Skeletal muscle satellite cell (primary cell): ENCODE data around the gene THAP6.

Experiments
- H3K27me3 ChIP-seq: 2 replicates; pipeline ENCODE4 v1.7.0; 2013; ENCODE audit warnings: low read length; ENCODE audit not compliant: control insufficient read depth, insufficient read depth
- H3K36me3 ChIP-seq: 2 replicates; pipeline ENCODE4 v1.7.0; 2013; ENCODE audit warnings: mild to moderate bottlenecking, control low read depth, low read length; ENCODE audit not compliant: insufficient read depth
- H3K4me1 ChIP-seq: 2 replicates; pipeline ENCODE4 v1.7.0; 2013; ENCODE audit warnings: low read length; ENCODE audit not compliant: control insufficient read depth, insufficient read depth
- H3K4me2 ChIP-seq: 2 replicates; pipeline ENCODE4 v1.7.0; 2013; ENCODE audit warnings: mild to moderate bottlenecking, low read length
- H3K4me3 ChIP-seq: 2 replicates; pipeline ENCODE4 v1.7.0; 2013; ENCODE audit warnings: low read length
- H3K9ac ChIP-seq: 2 replicates; pipeline ENCODE4 v1.7.0; 2013; ENCODE audit warnings: mild to moderate bottlenecking, low read depth, low read length, moderate library complexity
- H3K9me3 ChIP-seq: replicated peaks from 2 replicates; pipeline ENCODE4 v1.7.0; 2013; ENCODE audit warnings: mild to moderate bottlenecking, control low read depth, low read length

THAP6 gene

GRCh38 chr4:75547647-75548387 is 33.5 kb downstream of the THAP6 start:
- Histone ChIP-seq H3K9me3 (no peaks in the 10 kb centered on the region), H3K9ac (no peak overlapping the region), H3K36me3 (no peaks in the 10 kb centered on the region), H3K4me1 (peaks cover 8% of the 10 kb centered on the region), H3K4me3 (no peak overlapping the region), H3K27me3 (no peaks in the 10 kb centered on the region), H3K4me2 (no peak overlapping the region)

- Histone ChIP-seq H3K9ac (no peak overlapping the region), H3K36me3 (no peaks in the 10 kb centered on the region), H3K9me3 (no peaks in the 10 kb centered on the region), H3K4me1 (peaks cover 3% of the 10 kb centered on the region), H3K4me3 (no peak overlapping the region), H3K27me3 (no peaks in the 10 kb centered on the region), H3K4me2 (no peak overlapping the region)
These were observed 34.7 kb downstream of the THAP6 start for GRCh38 chr4:75549019-75549418.

GRCh38 chr4:75552452-75552851 is 38.2 kb downstream of the THAP6 start:
- H3K27me3 ChIP-seq = peaks cover 12% of the 10 kb centered on the region
- no peak overlapping the region for H3K4me3 ChIP-seq
- H3K4me2 ChIP-seq = no peak overlapping the region
- peaks cover 3% of the 10 kb centered on the region for H3K4me1 ChIP-seq
- no peak overlapping the region for H3K9ac ChIP-seq
- H3K36me3 ChIP-seq = no peaks in the 10 kb centered on the region
- no peaks in the 10 kb centered on the region for H3K9me3 ChIP-seq

GRCh38 chr4:75555294-75556164 is 41.3 kb downstream of the THAP6 start, which contains the start of gene ODAPH:
TSS of gene ODAPH (plus strand) at chr4:75556066. CDS start at chr4:75556083, 17 bp downstream.
- Histone ChIP-seq H3K4me1 (no peaks in the 10 kb centered on the region), H3K9ac (no peak within 1 kb of the TSS), H3K36me3 (no peaks in the 10 kb centered on the region), H3K9me3 (no peaks in the 10 kb centered on the region), H3K4me3 (no peak within 1 kb of the TSS), H3K4me2 (no peak within 1 kb of the TSS), H3K27me3 (peaks cover 16% of the 10 kb centered on the region)

GRCh38 chr4:75557696-75558095 is 43.4 kb downstream of the THAP6 start:
- no peaks in the 10 kb centered on the region for H3K36me3 ChIP-seq
- no peaks in the 10 kb centered on the region for H3K4me1 ChIP-seq
- H3K9ac ChIP-seq = no peak overlapping the region
- H3K4me3 ChIP-seq = no peak overlapping the region
- no peaks in the 10 kb centered on the region for H3K9me3 ChIP-seq
- H3K27me3 ChIP-seq = peaks cover 16% of the 10 kb centered on the region
- no peak overlapping the region for H3K4me2 ChIP-seq

- Histone ChIP-seq H3K4me2 (no peak overlapping the region), H3K9ac (no peak overlapping the region), H3K4me3 (no peak overlapping the region), H3K4me1 (no peaks in the 10 kb centered on the region), H3K27me3 (peaks cover 14% of the 10 kb centered on the region), H3K36me3 (no peaks in the 10 kb centered on the region), H3K9me3 (no peaks in the 10 kb centered on the region)
These were observed 47.5 kb downstream of the THAP6 start for GRCh38 chr4:75561789-75562188.

GRCh38 chr4:75564023-75564422 is 49.8 kb downstream of the THAP6 start:
- H3K4me1 ChIP-seq = no peaks in the 10 kb centered on the region
- no peak overlapping the region for H3K9ac ChIP-seq
- no peaks in the 10 kb centered on the region for H3K9me3 ChIP-seq
- H3K4me2 ChIP-seq = no peak overlapping the region
- no peaks in the 10 kb centered on the region for H3K36me3 ChIP-seq
- no peak overlapping the region for H3K4me3 ChIP-seq
- peaks cover 6% of the 10 kb centered on the region for H3K27me3 ChIP-seq

GRCh38 chr4:75565481-75565880 is 51.2 kb downstream of the THAP6 start:
- Histone ChIP-seq H3K9me3 (no peaks in the 10 kb centered on the region), H3K27me3 (peaks cover 6% of the 10 kb centered on the region), H3K9ac (no peak overlapping the region), H3K4me1 (no peaks in the 10 kb centered on the region), H3K4me2 (no peak overlapping the region), H3K4me3 (no peak overlapping the region), H3K36me3 (no peaks in the 10 kb centered on the region)

GRCh38 chr4:75566911-75567310 is 52.6 kb downstream of the THAP6 start:
- Histone ChIP-seq H3K4me3 (no peak overlapping the region), H3K9me3 (no peaks in the 10 kb centered on the region), H3K4me2 (no peak overlapping the region), H3K36me3 (no peaks in the 10 kb centered on the region), H3K27me3 (peaks cover 11% of the 10 kb centered on the region), H3K9ac (no peak overlapping the region), H3K4me1 (no peaks in the 10 kb centered on the region)

GRCh38 chr4:75567725-75568124 is 53.5 kb downstream of the THAP6 start:
- H3K4me1 ChIP-seq = no peaks in the 10 kb centered on the region
- no peak overlapping the region for H3K9ac ChIP-seq
- H3K4me3 ChIP-seq = no peak overlapping the region
- no peaks in the 10 kb centered on the region for H3K36me3 ChIP-seq
- H3K4me2 ChIP-seq = no peak overlapping the region
- peaks cover 17% of the 10 kb centered on the region for H3K27me3 ChIP-seq
- no peaks in the 10 kb centered on the region for H3K9me3 ChIP-seq
